SK-N-SH (cell line): ENCODE results near the gene ZBTB1.

Experiments used
- CTCF ChIP-seq: fragments of 200-600 bp; sonication (generic); IDR thresholded peaks from 2 replicates; pipeline ENCODE4 v1.6.1; 2017; ENCODE audit warnings: antibody characterized with exemption, mild to moderate bottlenecking, moderate library complexity
- EP300 ChIP-seq, 2 experiments: IDR thresholded peaks; 2 replicates each; pipeline versions ENCODE4 v1.4.0 to v1.6.1; 2012; ENCODE audit warnings: borderline replicate concordance in 1 of 2, low read depth in 1 of 2, low read length in 1 of 2
- POLR2AphosphoS5 ChIP-seq: IDR thresholded peaks from 2 replicates; pipeline ENCODE4 v1.6.1; 2012; ENCODE audit warnings: low read depth, low read length
- RAD21 ChIP-seq: IDR thresholded peaks from 2 replicates; pipeline ENCODE4 v1.6.1; 2012; ENCODE audit warnings: mild to moderate bottlenecking, low read length
- REST ChIP-seq: IDR thresholded peaks from 2 replicates; pipeline ENCODE4 v1.6.1; 2012; ENCODE audit warnings: mild to moderate bottlenecking, low read depth, low read length, moderate library complexity

GRCh38 chr14:64562436-64562835 lies 57.9 kb downstream of the ZBTB1 start:
- TF ChIP-seq CTCF, result no peak
- TF ChIP-seq EP300 (IDR thresholded peaks at IDR 0.05; ENCODE audit: borderline replicate concordance in 1 of 2, low read depth in 1 of 2, low read length in 1 of 2), result no peak
- TF ChIP-seq POLR2AphosphoS5, result no peak
- no peak for TF ChIP-seq REST
- no peak for TF ChIP-seq RAD21
